Hepatocyte (in vitro differentiated cells): Measurements from ENCODE around the gene JCAD.

Experiments
- CTCF ChIP-seq: fragments of 200-600 bp; sonication (generic); IDR thresholded peaks from 2 replicates; pipeline ENCODE4 v1.5.1; 2016; ENCODE audit warnings: antibody characterized with exemption, mild to moderate bottlenecking; ENCODE audit not compliant: poor library complexity
- EZH2 ChIP-seq: fragments of 200-600 bp; sonication (generic); IDR thresholded peaks from 2 replicates; pipeline ENCODE4 v1.6.1; 2016; ENCODE audit warnings: antibody characterized with exemption, mild to moderate bottlenecking, borderline replicate concordance
- EZH2phosphoT487 ChIP-seq: fragments of 200-600 bp; sonication (generic); IDR thresholded peaks from one replicate; pipeline ENCODE4 v1.6.1; 2018; ENCODE audit warnings: antibody characterized with exemption, mild to moderate bottlenecking, low read depth, moderate library complexity; ENCODE audit not compliant: unreplicated experiment, severe bottlenecking

- TF ChIP-seq EZH2 (no peak), EZH2phosphoT487 (no peak), CTCF (no peak)
Measured at GRCh38 chr10:30047924-30048531, 11.4 kb downstream of the JCAD start.
